NCI-H510A treated with DMSO at 0.1 percent for 48 hours (cell line): ENCODE measurements around the gene ZNF652.
A peak's percentile ranks its signal among the peaks of the same experiment; 100 is the strongest.
"Not testable (repeated sequence)": the region's sequence is repeated elsewhere in the genome, so short reads cannot be mapped to it uniquely, and the experiment has no call there.

Experiments used
- DNase-seq: peaks from one replicate; lab custom pipeline; 2025; lab: John Stamatoyannopoulos, UW

The ZNF652 gene

GRCh38 chr17:49361902-49362722 is at the start of gene ZNF652:
Gene ZNF652 (minus strand): TSS chr17:49362250. CDS start chr17:49317725, 44,525 bp downstream.
- peak; percentile 99 for DNase-seq

- DNase-seq, result no peak
Measured at GRCh38 chr17:49409066-49409465, 47.0 kb upstream of the ZNF652 start.

- DNase-seq, result peak; percentile 96
Measured at GRCh38 chr17:49407981-49408501, 46.0 kb upstream of the ZNF652 start.

- DNase-seq, result no peak
Measured at GRCh38 chr17:49407086-49407485, 45.0 kb upstream of the ZNF652 start.

- DNase-seq, result no peak
Measured at GRCh38 chr17:49406421-49407061, 44.5 kb upstream of the ZNF652 start.

GRCh38 chr17:49404906-49405305 is 42.9 kb upstream of the ZNF652 start:
- DNase-seq, result no peak

- DNase-seq, result no peak
Measured at GRCh38 chr17:49404361-49404760, 42.3 kb upstream of the ZNF652 start.

GRCh38 chr17:49403514-49404289 is 41.7 kb upstream of the ZNF652 start:
- no peak for DNase-seq

GRCh38 chr17:49402706-49403105 is 40.7 kb upstream of the ZNF652 start:
- no peak for DNase-seq

- DNase-seq, result no peak
Measured at GRCh38 chr17:49401971-49402611, 40.0 kb upstream of the ZNF652 start.

GRCh38 chr17:49399995-49400394 is 37.9 kb upstream of the ZNF652 start:
- DNase-seq, result no peak

GRCh38 chr17:49397586-49397985 is 35.5 kb upstream of the ZNF652 start:
- no peak for DNase-seq

- DNase-seq, result no peak
Measured at GRCh38 chr17:49393491-49394255, 31.6 kb upstream of the ZNF652 start.

GRCh38 chr17:49390548-49391324 is 28.7 kb upstream of the ZNF652 start:
- DNase-seq, result no peak

- not testable (repeated sequence) for DNase-seq
Measured at GRCh38 chr17:49389514-49390347, 27.7 kb upstream of the ZNF652 start.

- DNase-seq, result no peak
Measured at GRCh38 chr17:49388692-49389513, 26.9 kb upstream of the ZNF652 start.

- DNase-seq, result no peak
Measured at GRCh38 chr17:49388290-49388640, 26.2 kb upstream of the ZNF652 start.

- no peak for DNase-seq
Measured at GRCh38 chr17:49387498-49388289, 25.6 kb upstream of the ZNF652 start.
